Measurements from ENCODE around the gene GPR132.

- TF ChIP-seq CTCF (IDR thresholded peaks at IDR 0.05) (no peak), EZH2 (IDR thresholded peaks at IDR 0.05; ENCODE audit: borderline replicate concordance, insufficient read depth, low read depth, low read length, poor library complexity, severe bottlenecking) (no peak)
Measured at GRCh38 chr14:105007593-105008264, 57.5 kb downstream of the GPR132 start.
